ENCODE data around the gene EXTL2.

DNA sequence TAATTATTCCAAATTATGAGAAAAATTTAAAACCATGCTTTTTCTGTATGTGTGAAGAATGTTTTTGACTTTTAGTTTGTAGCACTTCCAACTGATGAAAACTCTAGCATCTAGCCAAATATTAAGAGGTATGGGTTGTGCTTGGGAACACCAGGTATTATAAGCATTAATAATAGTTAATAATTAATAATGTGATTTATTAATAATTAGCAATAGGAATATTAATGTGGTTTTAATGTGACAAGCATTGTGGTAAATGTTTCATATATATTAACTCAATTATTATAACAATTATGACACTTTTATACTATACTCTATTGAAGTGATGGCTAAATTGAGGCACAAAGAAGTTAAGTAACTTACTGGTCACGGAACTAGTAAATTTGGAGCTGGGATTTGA is 9.1 kb upstream of the EXTL2 start:
- TF ChIP-seq, protein P1, sequence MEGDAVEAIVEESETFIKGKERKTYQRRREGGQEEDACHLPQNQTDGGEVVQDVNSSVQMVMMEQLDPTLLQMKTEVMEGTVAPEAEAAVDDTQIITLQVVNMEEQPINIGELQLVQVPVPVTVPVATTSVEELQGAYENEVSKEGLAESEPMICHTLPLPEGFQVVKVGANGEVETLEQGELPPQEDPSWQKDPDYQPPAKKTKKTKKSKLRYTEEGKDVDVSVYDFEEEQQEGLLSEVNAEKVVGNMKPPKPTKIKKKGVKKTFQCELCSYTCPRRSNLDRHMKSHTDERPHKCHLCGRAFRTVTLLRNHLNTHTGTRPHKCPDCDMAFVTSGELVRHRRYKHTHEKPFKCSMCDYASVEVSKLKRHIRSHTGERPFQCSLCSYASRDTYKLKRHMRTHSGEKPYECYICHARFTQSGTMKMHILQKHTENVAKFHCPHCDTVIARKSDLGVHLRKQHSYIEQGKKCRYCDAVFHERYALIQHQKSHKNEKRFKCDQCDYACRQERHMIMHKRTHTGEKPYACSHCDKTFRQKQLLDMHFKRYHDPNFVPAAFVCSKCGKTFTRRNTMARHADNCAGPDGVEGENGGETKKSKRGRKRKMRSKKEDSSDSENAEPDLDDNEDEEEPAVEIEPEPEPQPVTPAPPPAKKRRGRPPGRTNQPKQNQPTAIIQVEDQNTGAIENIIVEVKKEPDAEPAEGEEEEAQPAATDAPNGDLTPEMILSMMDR (IDR thresholded peaks at IDR 0.05; ENCODE audit: low read length) = no peak
- no peak for TF ChIP-seq EZH2 (optimal IDR thresholded peaks at IDR 0.05; ENCODE audit: low read depth, low read length)
